ENCODE measurements around the gene CRYBG3. TPM values are rescaled to one million over a fixed set of nuclear protein-coding genes. Genes with fewer than 3 reads are reported as not detected.
"Not testable (repeated sequence)": the region's sequence is repeated elsewhere in the genome, so short reads cannot be mapped to it uniquely, and the experiment has no call there.

Gene CRYBG3
- total RNA-seq, 1 donor from 2014 or later: 30.1 TPM

- Histone ChIP-seq H3K9me3 (no peaks in the 10 kb centered on the region), H3K36me3 (peaks cover 20% of the 10 kb centered on the region), H3K27ac (no peak overlapping the region), H3K4me1 (peaks cover 5% of the 10 kb centered on the region), H3K4me3 (no peak overlapping the region), H3K27me3 (ENCODE audit: low read depth) (no peaks in the 10 kb centered on the region)
- intact Hi-C loops (cut with DNase I): no loop called here
- ATAC-seq (no peak), DNase-seq (no peak)
- no peak for TF ChIP-seq CTCF (IDR thresholded peaks at IDR 0.05)
These were observed 74.3 kb downstream of the CRYBG3 start for GRCh38 chr3:97896129-97896528.

GRCh38 chr3:97896547-97896946 lies 74.7 kb downstream of the CRYBG3 start:
- Histone ChIP-seq H3K9me3 (no peaks in the 10 kb centered on the region), H3K27ac (no peak overlapping the region), H3K27me3 (ENCODE audit: low read depth) (no peaks in the 10 kb centered on the region), H3K4me1 (peaks cover 9% of the 10 kb centered on the region), H3K4me3 (no peak overlapping the region), H3K36me3 (peaks cover 16% of the 10 kb centered on the region)
- TF ChIP-seq CTCF (IDR thresholded peaks at IDR 0.05): no peak
- intact Hi-C loops (cut with DNase I): no loop called here
- no peak for ATAC-seq
- no peak for DNase-seq

GRCh38 chr3:97899331-97899730 lies 77.5 kb downstream of the CRYBG3 start:
- intact Hi-C loops (cut with DNase I): no loop called here
- ATAC-seq: no peak
- H3K27ac ChIP-seq: no peak overlapping the region

GRCh38 chr3:97901313-97902248 lies 79.8 kb downstream of the CRYBG3 start:
- intact Hi-C loops (cut with DNase I): no loop called here
- Histone ChIP-seq H3K36me3 (no peaks in the 10 kb centered on the region), H3K27me3 (ENCODE audit: low read depth) (no peaks in the 10 kb centered on the region), H3K4me1 (peaks cover 15% of the 10 kb centered on the region), H3K27ac (peak overlapping the region; percentile 57), H3K4me3 (no peak overlapping the region), H3K9me3 (no peaks in the 10 kb centered on the region)
- DNase-seq: no peak
- ATAC-seq: peak in 1 of 2 donors; percentile 14
- no peak for TF ChIP-seq CTCF (IDR thresholded peaks at IDR 0.05)

More at GRCh38 chr3:97899331-97899730, 77.5 kb downstream of the CRYBG3 start:
- Histone ChIP-seq H3K4me3 (no peak overlapping the region), H3K36me3 (peaks cover 8% of the 10 kb centered on the region), H3K4me1 (peaks cover 15% of the 10 kb centered on the region), H3K27me3 (ENCODE audit: low read depth) (no peaks in the 10 kb centered on the region), H3K9me3 (no peaks in the 10 kb centered on the region)
- no peak for DNase-seq
- no peak for TF ChIP-seq CTCF (IDR thresholded peaks at IDR 0.05)

GRCh38 chr3:97909830-97910229 lies 88.0 kb downstream of the CRYBG3 start:
- H3K9me3 ChIP-seq; DNase-seq; ATAC-seq; intact Hi-C loops (cut with DNase I); H3K27me3 ChIP-seq (ENCODE audit: low read depth); H3K4me3 ChIP-seq; H3K27ac ChIP-seq: not testable (repeated sequence)
- peaks cover 13% of the 10 kb centered on the region for H3K4me1 ChIP-seq
- H3K36me3 ChIP-seq: peaks cover 15% of the 10 kb centered on the region

GRCh38 chr3:97910236-97910831 lies 88.5 kb downstream of the CRYBG3 start:
- H3K9me3 ChIP-seq; H3K4me3 ChIP-seq; ATAC-seq; H3K27me3 ChIP-seq (ENCODE audit: low read depth); intact Hi-C loops (cut with DNase I); H3K27ac ChIP-seq: not testable (repeated sequence)
- peak; percentile 33 for DNase-seq
- Histone ChIP-seq H3K4me1 (peaks cover 13% of the 10 kb centered on the region), H3K36me3 (peaks cover 17% of the 10 kb centered on the region)

Data from lower lobe of right lung (tissue), 2 donors.